ENCODE measurements around the gene USH2A. TPM values are rescaled to one million over a fixed set of nuclear protein-coding genes. Genes with fewer than 3 reads are reported as not detected.

Gene USH2A
- polyA plus RNA-seq, 1 donor from 2014 or later: not detected

GRCh38 chr1:215777370-215777925 lies 645.8 kb downstream of the USH2A start:
- Mint-ChIP-seq H3K4me1 (no peaks in the 10 kb centered on the region), H3K9me3 (no peaks in the 10 kb centered on the region), H3K36me3 (no peaks in the 10 kb centered on the region), H3K4me3 (no peak overlapping the region), H3K27ac (no peak overlapping the region), H3K27me3 (no peaks in the 10 kb centered on the region)

GRCh38 chr1:215776336-215776735 lies 646.9 kb downstream of the USH2A start:
- Mint-ChIP-seq H3K4me1 (no peaks in the 10 kb centered on the region), H3K27ac (no peak overlapping the region), H3K27me3 (no peaks in the 10 kb centered on the region), H3K4me3 (no peak overlapping the region), H3K36me3 (no peaks in the 10 kb centered on the region), H3K9me3 (no peaks in the 10 kb centered on the region)

GRCh38 chr1:215772151-215772550 lies 651.1 kb downstream of the USH2A start:
- no peak overlapping the region for H3K27ac Mint-ChIP-seq
- H3K4me3 Mint-ChIP-seq: no peak overlapping the region
- H3K9me3 Mint-ChIP-seq: peaks cover 0 to 3% (median 0%) of the 10 kb centered on the region in 3 donors
- no peaks in the 10 kb centered on the region for H3K27me3 Mint-ChIP-seq
- H3K4me1 Mint-ChIP-seq: no peaks in the 10 kb centered on the region
- no peaks in the 10 kb centered on the region for H3K36me3 Mint-ChIP-seq

- H3K27me3 Mint-ChIP-seq: no peaks in the 10 kb centered on the region
- H3K4me1 Mint-ChIP-seq: no peaks in the 10 kb centered on the region
- H3K4me3 Mint-ChIP-seq: no peak overlapping the region
- no peaks in the 10 kb centered on the region for H3K36me3 Mint-ChIP-seq
- H3K27ac Mint-ChIP-seq: no peak overlapping the region
- peaks cover 0 to 5% (median 3%) of the 10 kb centered on the region in 3 donors for H3K9me3 Mint-ChIP-seq
Measured at GRCh38 chr1:215768303-215768702, 654.9 kb downstream of the USH2A start.

- Mint-ChIP-seq H3K36me3 (no peaks in the 10 kb centered on the region), H3K9me3 (peaks cover 2 to 5% (median 5%) of the 10 kb centered on the region in 3 donors), H3K4me3 (no peak overlapping the region), H3K27ac (no peak overlapping the region), H3K27me3 (peaks cover 1% of the 10 kb centered on the region), H3K4me1 (no peaks in the 10 kb centered on the region)
Measured at GRCh38 chr1:215767761-215768160, 655.5 kb downstream of the USH2A start.

- Mint-ChIP-seq H3K36me3 (no peaks in the 10 kb centered on the region), H3K27me3 (peaks cover 1% of the 10 kb centered on the region), H3K4me3 (no peak overlapping the region), H3K4me1 (no peaks in the 10 kb centered on the region), H3K9me3 (peaks cover 2 to 5% (median 5%) of the 10 kb centered on the region in 3 donors), H3K27ac (no peak overlapping the region)
Measured at GRCh38 chr1:215766521-215766920, 656.7 kb downstream of the USH2A start.

- Mint-ChIP-seq H3K27me3 (peaks cover 1% of the 10 kb centered on the region), H3K36me3 (no peaks in the 10 kb centered on the region), H3K4me1 (no peaks in the 10 kb centered on the region), H3K4me3 (no peak overlapping the region), H3K27ac (no peak overlapping the region), H3K9me3 (peaks cover 2 to 5% (median 5%) of the 10 kb centered on the region in 3 donors)
Measured at GRCh38 chr1:215765833-215766232, 657.4 kb downstream of the USH2A start.

- H3K9me3 Mint-ChIP-seq: peaks cover 2 to 10% (median 2%) of the 10 kb centered on the region in 3 donors
- peaks cover 1% of the 10 kb centered on the region for H3K27me3 Mint-ChIP-seq
- no peak overlapping the region for H3K4me3 Mint-ChIP-seq
- H3K36me3 Mint-ChIP-seq: no peaks in the 10 kb centered on the region
- no peak overlapping the region for H3K27ac Mint-ChIP-seq
- H3K4me1 Mint-ChIP-seq: no peaks in the 10 kb centered on the region
Measured at GRCh38 chr1:215761446-215761845, 661.8 kb downstream of the USH2A start.

- peaks cover 0 to 6% (median 0%) of the 10 kb centered on the region in 3 donors for H3K9me3 Mint-ChIP-seq
- no peaks in the 10 kb centered on the region for H3K36me3 Mint-ChIP-seq
- no peaks in the 10 kb centered on the region for H3K4me1 Mint-ChIP-seq
- H3K27ac Mint-ChIP-seq: no peak overlapping the region
- no peak overlapping the region for H3K4me3 Mint-ChIP-seq
- no peaks in the 10 kb centered on the region for H3K27me3 Mint-ChIP-seq
Measured at GRCh38 chr1:215754112-215754511, 669.1 kb downstream of the USH2A start.

GRCh38 chr1:215749414-215749813 lies 673.8 kb downstream of the USH2A start:
- Mint-ChIP-seq H3K9me3 (peaks cover 0 to 6% (median 0%) of the 10 kb centered on the region in 3 donors), H3K4me1 (no peaks in the 10 kb centered on the region), H3K36me3 (no peaks in the 10 kb centered on the region), H3K27ac (no peak overlapping the region), H3K27me3 (no peaks in the 10 kb centered on the region), H3K4me3 (no peak overlapping the region)

- Mint-ChIP-seq H3K27ac (no peak overlapping the region), H3K4me1 (no peaks in the 10 kb centered on the region), H3K27me3 (no peaks in the 10 kb centered on the region), H3K4me3 (no peak overlapping the region), H3K9me3 (peaks cover 0 to 6% (median 0%) of the 10 kb centered on the region in 3 donors), H3K36me3 (no peaks in the 10 kb centered on the region)
Measured at GRCh38 chr1:215748431-215748830, 674.8 kb downstream of the USH2A start.

GRCh38 chr1:215744419-215744818 lies 678.8 kb downstream of the USH2A start:
- Mint-ChIP-seq H3K27me3 (no peaks in the 10 kb centered on the region), H3K9me3 (no peaks in the 10 kb centered on the region), H3K4me3 (no peak overlapping the region), H3K4me1 (no peaks in the 10 kb centered on the region), H3K27ac (no peak overlapping the region), H3K36me3 (no peaks in the 10 kb centered on the region)

GRCh38 chr1:215739025-215739424 lies 684.2 kb downstream of the USH2A start:
- Mint-ChIP-seq H3K9me3 (peaks cover 0 to 5% (median 3%) of the 10 kb centered on the region in 3 donors), H3K4me3 (no peak overlapping the region), H3K27me3 (no peaks in the 10 kb centered on the region), H3K36me3 (no peaks in the 10 kb centered on the region), H3K4me1 (no peaks in the 10 kb centered on the region), H3K27ac (no peak overlapping the region)

GRCh38 chr1:215731699-215732098 lies 691.5 kb downstream of the USH2A start:
- Mint-ChIP-seq H3K4me1 (no peaks in the 10 kb centered on the region), H3K4me3 (no peak overlapping the region), H3K9me3 (peaks cover 0 to 13% (median 3%) of the 10 kb centered on the region in 3 donors), H3K27me3 (no peaks in the 10 kb centered on the region), H3K27ac (no peak overlapping the region), H3K36me3 (no peaks in the 10 kb centered on the region)

GRCh38 chr1:215730600-215730999 lies 692.6 kb downstream of the USH2A start:
- no peak overlapping the region for H3K27ac Mint-ChIP-seq
- no peaks in the 10 kb centered on the region for H3K27me3 Mint-ChIP-seq
- H3K36me3 Mint-ChIP-seq: no peaks in the 10 kb centered on the region
- peaks cover 0 to 13% (median 3%) of the 10 kb centered on the region in 3 donors for H3K9me3 Mint-ChIP-seq
- no peaks in the 10 kb centered on the region for H3K4me1 Mint-ChIP-seq
- H3K4me3 Mint-ChIP-seq: no peak overlapping the region

GRCh38 chr1:215728169-215728568 lies 695.1 kb downstream of the USH2A start:
- Mint-ChIP-seq H3K27ac (no peak overlapping the region), H3K4me1 (no peaks in the 10 kb centered on the region), H3K9me3 (peaks cover 0 to 5% (median under 1%) of the 10 kb centered on the region in 3 donors), H3K27me3 (no peaks in the 10 kb centered on the region), H3K4me3 (no peak overlapping the region), H3K36me3 (no peaks in the 10 kb centered on the region)
